A549 (cell line): Measurements from ENCODE around the gene COMMD9. TPM values are rescaled to one million over a fixed set of nuclear protein-coding genes. Genes with fewer than 3 reads are reported as not detected.

Experiments used
- ATAC-seq, 2 experiments: fragments of 200-7000 bp in 1 of 2; fragments of >200 bp in 1 of 2; cut with Nextera tagmentation in 1 of 2; cut with Tn5 transposase in 1 of 2; 3 replicates each; pipeline versions ENCODE4 v1.8.0 to v1.9.1; 2018 to 2020; ENCODE audit warnings: mild to moderate bottlenecking in 1 of 2, moderate library complexity in 1 of 2
- CTCF ChIA-PET: fragments of 300-600 bp; sonication (Branson Sonifier 250); formaldehyde crosslinking; extraction: SDS; loops from one replicate; lab custom pipeline; 2021; ENCODE audit warnings: antibody characterized with exemption, inconsistent platforms; lab: Yijun Ruan, JAX
- POLR2A ChIA-PET: fragments of 350-600 bp; formaldehyde crosslinking; extraction: SDS; loops from one replicate; lab custom pipeline; 2021; ENCODE audit warnings: antibody characterized with exemption, inconsistent platforms; lab: Yijun Ruan, JAX
- DNase-seq, 2 experiments: peaks; one replicate each; pipeline versions ENCODE4 v3.0.0 to v3.0.0-alpha.2; 2011 to 2016; ENCODE audit warnings: low read depth in 1 of 2, low spot score in 1 of 2
- FAIRE-seq: peaks from 2 replicates; lab custom pipeline; 2011; peaks lifted over from hg19 to GRCh38; lab: Jason Lieb, UNC
- H3K27ac ChIP-seq, 2 experiments: fragments of >200 bp; sonication (Bioruptor Twin); formaldehyde crosslinking; 3 replicates each; pipeline ENCODE4 v1.5.1; 2016 to 2017
- H3K4me1 ChIP-seq: fragments of >200 bp; sonication (Bioruptor Twin); formaldehyde crosslinking; 3 replicates; pipeline ENCODE4 v1.6.1; 2016
- H3K4me2 ChIP-seq: fragments of >200 bp; sonication (Bioruptor Twin); formaldehyde crosslinking; 3 replicates; pipeline ENCODE4 v1.6.1; 2016
- H3K4me3 ChIP-seq: fragments of >200 bp; sonication (Bioruptor Twin); formaldehyde crosslinking; 3 replicates; pipeline ENCODE4 v1.5.1; 2016
- H3K9me3 ChIP-seq: fragments of >200 bp; sonication (Bioruptor Twin); formaldehyde crosslinking; 3 replicates; pipeline ENCODE4 v1.6.1; 2016
- BHLHE40 ChIP-seq: IDR thresholded peaks from 2 replicates; pipeline ENCODE4 v1.6.1; 2012; ENCODE audit warnings: low read depth, low read length, inconsistent platforms
- CBX2 ChIP-seq: fragments of 200-600 bp; sonication (generic); IDR thresholded peaks from 2 replicates; pipeline ENCODE4 v1.6.1; 2016; ENCODE audit warnings: low read depth, mild to moderate bottlenecking, borderline replicate concordance
- CBX8 ChIP-seq: fragments of 200-600 bp; sonication (generic); IDR thresholded peaks from 2 replicates; pipeline ENCODE4 v1.6.1; 2016
- CEBPB ChIP-seq, 2 experiments: fragments of >200 bp in 1 of 2; sonication (Bioruptor Twin) in 1 of 2; formaldehyde crosslinking in 1 of 2; IDR thresholded peaks; 2 replicates each; pipeline ENCODE4 v1.6.1; 2012 to 2016
- CTCF ChIP-seq: fragments of >200 bp; sonication (Bioruptor Twin); formaldehyde crosslinking; IDR thresholded peaks from 3 replicates; pipeline ENCODE4 v1.5.1; 2016
- FOSB ChIP-seq: fragments of 250-450 bp; sonication (Bioruptor Pico); IDR thresholded peaks from 2 replicates; pipeline ENCODE4 v1.5.0; 2020; ENCODE audit warnings: mild to moderate bottlenecking, moderate library complexity
- FOXS1 ChIP-seq: fragments of 250-450 bp; sonication (Bioruptor Pico); IDR thresholded peaks from 2 replicates; pipeline ENCODE4 v1.5.0; 2020; ENCODE audit warnings: mild to moderate bottlenecking, moderate library complexity
- GATA3 ChIP-seq: IDR thresholded peaks from 2 replicates; pipeline ENCODE4 v1.6.1; 2012; ENCODE audit warnings: borderline replicate concordance
- HEYL ChIP-seq: fragments of 250-450 bp; sonication (Bioruptor Pico); IDR thresholded peaks from 2 replicates; pipeline ENCODE4 v1.8.0; 2021; ENCODE audit warnings: mild to moderate bottlenecking, moderate library complexity
- HOXA7 ChIP-seq: fragments of 250-450 bp; sonication (Bioruptor Pico); IDR thresholded peaks from 2 replicates; pipeline ENCODE4 v1.5.0; 2020; ENCODE audit warnings: mild to moderate bottlenecking, moderate library complexity
- JUN ChIP-seq, 2 experiments: fragments of >200 bp; sonication (Bioruptor Twin); formaldehyde crosslinking; IDR thresholded peaks; 2 replicates in 1 of 2; 3 replicates in 1 of 2; pipeline ENCODE4 v1.6.1; 2016 to 2017
- KDM1A ChIP-seq: fragments of 200-600 bp; sonication (generic); IDR thresholded peaks from 2 replicates; pipeline ENCODE4 v1.6.1; 2016; ENCODE audit warnings: low read depth, mild to moderate bottlenecking
- KDM5A ChIP-seq: fragments of 200-600 bp; sonication (generic); IDR thresholded peaks from 2 replicates; pipeline ENCODE4 v1.6.1; 2016; ENCODE audit warnings: antibody characterized with exemption, mild to moderate bottlenecking
- MAZ ChIP-seq: fragments of 150-350 bp; IDR thresholded peaks from 2 replicates; pipeline ENCODE4 v1.6.1; 2014; ENCODE audit warnings: antibody characterized with exemption, low read depth, low read length, borderline replicate concordance
- MYC ChIP-seq: IDR thresholded peaks from 2 replicates; pipeline ENCODE4 v1.6.1; 2012; ENCODE audit warnings: mild to moderate bottlenecking, inconsistent platforms, low read length, improper control_type of control experiment, borderline replicate concordance
- NR3C1 ChIP-seq: fragments of >200 bp; sonication (Bioruptor Twin); formaldehyde crosslinking; IDR thresholded peaks from 3 replicates; pipeline ENCODE4 v1.6.1; 2017
- PHF8 ChIP-seq: fragments of 200-600 bp; sonication (generic); IDR thresholded peaks from 2 replicates; pipeline ENCODE4 v1.6.1; 2016; ENCODE audit warnings: low read depth, mild to moderate bottlenecking, antibody characterized with exemption, moderate library complexity, borderline replicate concordance
- RCOR1 ChIP-seq: fragments of 150-350 bp; IDR thresholded peaks from 2 replicates; pipeline ENCODE4 v1.6.1; 2014; ENCODE audit warnings: antibody characterized with exemption, low read length, low read depth
- TP53 ChIP-seq: fragments of 250-450 bp; sonication (Bioruptor Pico); IDR thresholded peaks from 2 replicates; pipeline ENCODE4 v1.5.0; 2021; ENCODE audit warnings: mild to moderate bottlenecking, moderate library complexity
- WGBS: methylation state at CpG from one replicate; pipeline ENCODE4 v1.1.6; 2017; ENCODE audit errors: missing lambda C conversion rate; 5-methylcytosine and 5-hydroxymethylcytosine counted together
- polyA plus RNA-seq, 4 experiments: library from polyadenylated mRNA; depleted of rRNA in 3 of 4; stranded (reverse); fragments of >200 nt; fragmentation: RNase III in 1 of 4; extraction: RNeasy Plus Mini Kit Qiagen cat#74134 plus additional on column Dnase treatment in 1 of 4; gene quantifications; 2 replicates in 3 of 4; 3 replicates in 1 of 4; pipeline ENCODE4 v1.2.3, GENCODE V29; 2011 to 2017
- TF ChIP-seq, protein P1 (sequence below): IDR thresholded peaks from 2 replicates; pipeline ENCODE4 v1.6.1; 2012; ENCODE audit warnings: low read depth, borderline replicate concordance
- TF ChIP-seq, protein P2 (sequence below): fragments of 450-650 bp; IDR thresholded peaks from 2 replicates; pipeline ENCODE4 v1.6.1; 2014; ENCODE audit warnings: antibody characterized with exemption
- TF ChIP-seq, protein P3 (sequence below): fragments of >200 bp; sonication (Bioruptor Twin); formaldehyde crosslinking; IDR thresholded peaks from 3 replicates; pipeline ENCODE4 v1.6.1; 2016
- TF ChIP-seq, protein P4 (sequence below): fragments of 250-450 bp; sonication (Bioruptor Pico); IDR thresholded peaks from 2 replicates; pipeline ENCODE4 v1.5.0; 2021; ENCODE audit warnings: mild to moderate bottlenecking, moderate library complexity, borderline replicate concordance
- TF ChIP-seq, protein P5 (sequence below): fragments of 250-450 bp; sonication (Bioruptor Pico); IDR thresholded peaks from 2 replicates; pipeline ENCODE4 v1.5.0; 2020; ENCODE audit warnings: low read depth, mild to moderate bottlenecking, moderate library complexity

COMMD9 gene
- polyA plus RNA-seq, 2 of the 4 experiments (the other 2 are of a cell fraction), result 36.3 to 37.3 TPM

GRCh38 chr11:36248436-36248835, 40.8 kb downstream of the COMMD9 start:
- Histone ChIP-seq H3K9me3 (no peaks in the 10 kb centered on the region), H3K4me3 (no peak overlapping the region), H3K27ac (no peak overlapping the region), H3K4me2 (no peak overlapping the region), H3K4me1 (0 out of 3 replicates have a peak, but pooled peaks cover 3% of the 10 kb centered on the region)
- no peak for DNase-seq
- ChIA-PET POLR2A (no interaction called here), CTCF (interaction anchor here (0.8 to 1.4 kb wide), 3 partner anchors 15 to 244 kb away, joined by 3 to 4 read pairs (median 4); no protein-coding TSS in a partner anchor)
- FAIRE-seq, result no peak
- WGBS, result 62% methylated on average over 4 of the region's 4 CpGs
- no peak for TF ChIP-seq MYC
- TF ChIP-seq KDM1A, result no peak
- no peak for TF ChIP-seq CBX2
- TF ChIP-seq, protein P1, sequence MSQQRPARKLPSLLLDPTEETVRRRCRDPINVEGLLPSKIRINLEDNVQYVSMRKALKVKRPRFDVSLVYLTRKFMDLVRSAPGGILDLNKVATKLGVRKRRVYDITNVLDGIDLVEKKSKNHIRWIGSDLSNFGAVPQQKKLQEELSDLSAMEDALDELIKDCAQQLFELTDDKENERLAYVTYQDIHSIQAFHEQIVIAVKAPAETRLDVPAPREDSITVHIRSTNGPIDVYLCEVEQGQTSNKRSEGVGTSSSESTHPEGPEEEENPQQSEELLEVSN, result no peak
- no peak for TF ChIP-seq FOXS1 (CRISPR knock-in tag)
- TF ChIP-seq TP53, result no peak
- no peak for TF ChIP-seq CTCF
- TF ChIP-seq NR3C1, result no peak
- no peak for TF ChIP-seq HEYL (CRISPR knock-in tag)
- TF ChIP-seq, protein P2, sequence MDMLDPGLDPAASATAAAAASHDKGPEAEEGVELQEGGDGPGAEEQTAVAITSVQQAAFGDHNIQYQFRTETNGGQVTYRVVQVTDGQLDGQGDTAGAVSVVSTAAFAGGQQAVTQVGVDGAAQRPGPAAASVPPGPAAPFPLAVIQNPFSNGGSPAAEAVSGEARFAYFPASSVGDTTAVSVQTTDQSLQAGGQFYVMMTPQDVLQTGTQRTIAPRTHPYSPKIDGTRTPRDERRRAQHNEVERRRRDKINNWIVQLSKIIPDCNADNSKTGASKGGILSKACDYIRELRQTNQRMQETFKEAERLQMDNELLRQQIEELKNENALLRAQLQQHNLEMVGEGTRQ, result no peak
- TF ChIP-seq, protein P3, sequence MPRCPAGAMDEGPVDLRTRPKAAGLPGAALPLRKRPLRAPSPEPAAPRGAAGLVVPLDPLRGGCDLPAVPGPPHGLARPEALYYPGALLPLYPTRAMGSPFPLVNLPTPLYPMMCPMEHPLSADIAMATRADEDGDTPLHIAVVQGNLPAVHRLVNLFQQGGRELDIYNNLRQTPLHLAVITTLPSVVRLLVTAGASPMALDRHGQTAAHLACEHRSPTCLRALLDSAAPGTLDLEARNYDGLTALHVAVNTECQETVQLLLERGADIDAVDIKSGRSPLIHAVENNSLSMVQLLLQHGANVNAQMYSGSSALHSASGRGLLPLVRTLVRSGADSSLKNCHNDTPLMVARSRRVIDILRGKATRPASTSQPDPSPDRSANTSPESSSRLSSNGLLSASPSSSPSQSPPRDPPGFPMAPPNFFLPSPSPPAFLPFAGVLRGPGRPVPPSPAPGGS, result no peak
- TF ChIP-seq GATA3, result no peak
- no peak for TF ChIP-seq CEBPB (IDR thresholded peaks at IDR 0.05)
- no peak for ATAC-seq

GRCh38 chr11:36247493-36247892, 41.7 kb downstream of the COMMD9 start:
- 32% methylated on average over 3 of the region's 3 CpGs for whole genome bisulfite sequencing
- ATAC-seq, result no peak
- ChIA-PET CTCF (interaction anchor here (0.5 to 1.8 kb wide), 5 partner anchors 20 to 246 kb away, joined by 3 read pairs; no protein-coding TSS in a partner anchor), POLR2A (no interaction called here)
- no peaks in the 10 kb centered on the region for H3K9me3 ChIP-seq
- FAIRE-seq, result no peak
- 0 out of 3 replicates have a peak, but pooled peaks cover 3% of the 10 kb centered on the region for H3K4me1 ChIP-seq
- H3K27ac ChIP-seq, result no peak overlapping the region
- no peak for DNase-seq
- TF ChIP-seq, protein P4, sequence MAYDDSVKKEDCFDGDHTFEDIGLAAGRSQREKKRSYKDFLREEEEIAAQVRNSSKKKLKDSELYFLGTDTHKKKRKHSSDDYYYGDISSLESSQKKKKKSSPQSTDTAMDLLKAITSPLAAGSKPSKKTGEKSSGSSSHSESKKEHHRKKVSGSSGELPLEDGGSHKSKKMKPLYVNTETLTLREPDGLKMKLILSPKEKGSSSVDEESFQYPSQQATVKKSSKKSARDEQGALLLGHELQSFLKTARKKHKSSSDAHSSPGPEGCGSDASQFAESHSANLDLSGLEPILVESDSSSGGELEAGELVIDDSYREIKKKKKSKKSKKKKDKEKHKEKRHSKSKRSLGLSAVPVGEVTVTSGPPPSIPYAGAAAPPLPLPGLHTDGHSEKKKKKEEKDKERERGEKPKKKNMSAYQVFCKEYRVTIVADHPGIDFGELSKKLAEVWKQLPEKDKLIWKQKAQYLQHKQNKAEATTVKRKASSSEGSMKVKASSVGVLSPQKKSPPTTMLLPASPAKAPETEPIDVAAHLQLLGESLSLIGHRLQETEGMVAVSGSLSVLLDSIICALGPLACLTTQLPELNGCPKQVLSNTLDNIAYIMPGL (CRISPR knock-in tag), result no peak
- TF ChIP-seq KDM5A, result no peak
- TF ChIP-seq FOSB (CRISPR knock-in tag), result no peak
- no peak for TF ChIP-seq BHLHE40
- TF ChIP-seq JUN (IDR thresholded peaks at IDR 0.05), result no peak
- no peak for TF ChIP-seq CBX8
- no peak for TF ChIP-seq RCOR1
- TF ChIP-seq MAZ, result no peak
- TF ChIP-seq, protein P5, sequence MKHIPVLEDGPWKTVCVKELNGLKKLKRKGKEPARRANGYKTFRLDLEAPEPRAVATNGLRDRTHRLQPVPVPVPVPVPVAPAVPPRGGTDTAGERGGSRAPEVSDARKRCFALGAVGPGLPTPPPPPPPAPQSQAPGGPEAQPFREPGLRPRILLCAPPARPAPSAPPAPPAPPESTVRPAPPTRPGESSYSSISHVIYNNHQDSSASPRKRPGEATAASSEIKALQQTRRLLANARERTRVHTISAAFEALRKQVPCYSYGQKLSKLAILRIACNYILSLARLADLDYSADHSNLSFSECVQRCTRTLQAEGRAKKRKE, result no peak
- no peak for TF ChIP-seq MYC
- no peak for TF ChIP-seq KDM1A
- TF ChIP-seq PHF8, result no peak
- no peak for TF ChIP-seq HOXA7 (CRISPR knock-in tag)
- TF ChIP-seq CEBPB (IDR thresholded peaks at IDR 0.05), result no peak
- no peak for TF ChIP-seq GATA3
- H3K4me2 ChIP-seq, result no peak overlapping the region
- no peak overlapping the region for H3K4me3 ChIP-seq
